Hindlimb muscle (tissue), 1 donor: ENCODE data around the gene EP400. TPM values are rescaled to one million over a fixed set of nuclear protein-coding genes. Genes with fewer than 3 reads are reported as not detected.

Experiments used
- DNase-seq: peaks from one replicate; pipeline ENCODE4 v3.0.0-alpha.2; 2013
- polyA plus RNA-seq: library from polyadenylated mRNA; unstranded; fragments of 120-200 nt; gene quantifications from one replicate; pipeline ENCODE4 v1.2.1, GENCODE V29; 2013; ENCODE audit not compliant: insufficient read length

Gene EP400
- polyA plus RNA-seq, 1 donor = 26.0 TPM

DNA sequence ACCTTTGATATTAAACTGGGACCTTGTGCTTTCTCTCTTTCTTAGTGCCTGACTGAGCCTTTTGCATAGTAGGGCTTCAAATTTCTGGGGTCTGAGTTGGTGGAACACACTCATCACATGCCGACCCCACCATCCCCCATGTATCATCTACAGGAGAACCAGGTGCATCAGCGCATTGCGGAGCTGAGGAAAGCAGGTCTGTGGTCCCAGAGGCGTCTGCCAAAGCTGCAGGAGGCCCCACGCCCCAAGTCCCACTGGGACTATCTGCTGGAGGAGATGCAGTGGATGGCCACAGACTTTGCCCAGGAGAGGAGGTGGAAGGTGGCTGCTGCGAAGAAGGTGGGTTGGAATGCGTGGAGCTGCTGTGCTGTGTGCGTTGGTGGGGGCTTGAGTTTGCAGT, 37.8 kb downstream of the EP400 start:
- DNase-seq = no peak

DNA sequence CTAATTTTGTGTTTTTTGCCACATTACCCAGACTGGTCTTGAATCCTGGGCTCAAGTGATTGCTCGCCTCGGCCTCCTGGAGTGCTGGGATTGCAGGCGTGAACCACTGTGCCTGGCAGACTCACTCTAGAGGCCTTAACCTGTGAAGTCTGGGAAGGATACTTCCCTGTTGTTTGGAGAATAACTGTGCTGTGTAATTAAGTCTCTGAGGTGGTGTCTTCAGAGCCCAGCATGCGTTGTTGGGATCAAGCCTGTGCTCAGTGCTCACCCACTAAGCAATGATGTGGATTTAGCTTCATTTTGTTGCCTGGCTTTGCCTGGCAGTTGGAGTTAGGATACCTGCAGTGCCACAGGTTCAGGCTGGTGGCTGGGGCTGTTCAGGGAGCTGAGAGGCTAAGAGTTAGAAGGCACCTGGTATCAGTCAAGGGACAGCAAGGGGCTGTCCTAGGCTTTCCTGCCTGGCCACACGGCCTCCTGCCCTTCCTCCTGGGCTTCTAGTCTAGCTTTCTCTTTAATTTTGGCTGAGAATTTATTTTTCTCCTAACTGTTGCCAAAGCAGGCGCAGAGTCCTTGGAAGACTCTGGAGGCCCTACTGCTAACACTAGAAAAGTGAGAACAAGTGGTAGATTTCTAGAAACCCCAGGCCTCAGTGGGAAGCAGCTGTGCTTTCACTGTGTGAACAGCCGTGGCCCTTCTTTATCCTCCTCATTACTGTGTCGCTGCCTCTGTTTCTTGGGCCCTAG, 38.5 kb downstream of the EP400 start:
- no peak for DNase-seq

DNA sequence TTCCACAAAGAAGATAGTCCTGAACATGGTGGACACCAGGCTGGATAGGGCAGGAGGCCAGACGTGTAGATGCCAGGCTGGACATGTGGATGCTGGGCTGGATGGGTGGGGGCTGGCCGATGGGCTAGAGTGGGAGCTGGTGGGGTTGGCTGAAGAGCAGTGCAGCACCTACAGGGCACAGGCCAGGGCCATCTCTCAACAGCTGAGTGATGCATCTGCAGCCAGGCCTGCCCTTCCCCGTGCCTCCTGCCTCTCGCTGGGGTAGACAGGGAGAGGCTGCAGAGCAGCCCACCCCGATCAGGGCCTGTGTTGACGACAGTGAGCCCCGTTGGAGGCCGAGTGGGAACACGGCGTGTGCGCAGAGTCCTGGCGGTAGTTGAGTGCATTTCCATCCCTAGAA, 39.3 kb downstream of the EP400 start:
- no peak for DNase-seq

DNA sequence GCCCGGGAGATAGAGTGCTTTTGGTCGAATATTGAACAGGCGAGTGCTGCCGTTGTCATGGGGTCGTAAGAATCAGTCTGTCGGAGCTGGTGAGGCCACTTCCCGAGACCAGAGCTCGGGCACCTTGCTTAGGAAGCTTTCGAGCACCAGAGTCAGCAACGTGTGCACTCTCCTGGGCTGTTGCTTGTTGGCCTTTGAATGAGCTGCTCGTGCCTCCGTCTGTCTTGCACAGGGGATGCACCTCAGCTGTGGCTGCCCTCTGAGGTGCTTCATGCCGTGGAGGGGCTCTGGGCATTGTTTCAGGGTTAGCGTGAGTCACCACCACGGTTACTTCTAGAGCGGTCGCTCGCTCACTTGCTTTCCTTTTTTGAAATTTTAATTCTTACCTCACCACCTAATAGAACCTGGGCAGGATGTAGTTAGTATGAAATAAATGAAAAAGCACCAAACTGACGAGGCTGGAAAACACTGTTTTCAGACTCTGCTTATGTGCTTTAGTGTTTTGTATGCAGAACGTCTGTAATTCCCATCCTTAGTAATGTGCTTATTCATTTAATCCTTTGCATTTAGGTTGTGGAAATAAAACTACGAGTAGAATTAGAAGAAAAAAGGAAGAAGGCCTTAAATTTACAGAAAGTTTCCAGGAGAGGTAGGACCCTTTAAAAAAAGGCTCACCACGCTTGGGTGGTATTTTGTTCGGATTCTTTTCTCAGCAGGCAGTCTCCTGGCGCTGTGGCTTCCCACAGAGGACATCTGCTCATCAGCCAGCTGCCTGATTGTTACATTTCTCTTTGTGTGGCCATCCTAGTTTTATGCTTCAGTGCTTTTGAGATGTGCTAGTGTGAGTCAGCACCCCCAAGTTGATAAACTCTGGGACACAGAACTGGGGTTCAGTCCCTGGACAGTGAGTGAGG, 40.6 kb downstream of the EP400 start:
- no peak for DNase-seq

DNA sequence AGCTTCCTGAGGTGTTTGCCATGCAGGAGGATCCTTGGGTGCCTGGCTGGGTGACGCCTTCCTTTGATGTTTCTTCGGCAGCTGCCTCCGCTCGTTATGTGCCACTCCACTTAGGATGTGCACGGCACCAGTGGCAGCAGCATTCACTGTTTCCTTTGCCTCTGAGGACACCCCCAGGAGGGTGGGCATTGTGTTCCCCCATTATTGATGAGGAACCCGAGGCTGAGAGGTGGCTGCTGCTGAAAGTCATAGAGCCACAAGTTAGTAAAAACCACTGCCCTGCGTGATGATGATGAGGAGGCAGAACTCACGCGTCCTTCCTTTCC, 41.2 kb downstream of the EP400 start:
- no peak for DNase-seq

DNA sequence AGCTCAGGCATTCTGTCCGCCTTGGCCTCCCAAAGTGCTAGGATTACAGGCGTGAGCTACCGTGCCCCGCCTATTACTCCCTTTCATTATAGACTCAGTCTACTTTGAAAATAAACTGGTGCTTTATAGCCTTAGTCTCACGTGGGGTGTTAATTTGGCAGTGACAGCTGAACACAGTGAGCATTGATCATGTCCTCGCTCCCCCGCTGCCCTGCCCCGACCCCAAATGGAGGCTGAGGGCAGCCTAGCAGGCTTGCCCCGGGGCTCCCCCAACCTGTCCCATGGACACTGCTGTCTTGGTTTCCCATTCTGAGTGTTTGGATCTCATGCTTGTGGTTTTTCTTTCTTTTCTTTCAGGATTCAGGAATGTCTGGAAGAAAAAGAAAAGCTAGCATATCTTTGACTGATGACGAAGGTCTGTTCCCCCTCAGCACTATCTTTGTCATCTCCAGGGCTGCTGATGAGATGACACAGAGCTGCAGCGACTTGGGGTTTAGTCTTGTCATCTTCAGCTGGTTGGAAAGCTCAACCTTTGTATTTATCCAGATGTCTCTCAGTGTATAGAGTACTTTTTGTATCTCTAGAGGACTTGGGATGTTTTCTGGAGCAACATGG, 42.2 kb downstream of the EP400 start:
- DNase-seq = no peak

DNA sequence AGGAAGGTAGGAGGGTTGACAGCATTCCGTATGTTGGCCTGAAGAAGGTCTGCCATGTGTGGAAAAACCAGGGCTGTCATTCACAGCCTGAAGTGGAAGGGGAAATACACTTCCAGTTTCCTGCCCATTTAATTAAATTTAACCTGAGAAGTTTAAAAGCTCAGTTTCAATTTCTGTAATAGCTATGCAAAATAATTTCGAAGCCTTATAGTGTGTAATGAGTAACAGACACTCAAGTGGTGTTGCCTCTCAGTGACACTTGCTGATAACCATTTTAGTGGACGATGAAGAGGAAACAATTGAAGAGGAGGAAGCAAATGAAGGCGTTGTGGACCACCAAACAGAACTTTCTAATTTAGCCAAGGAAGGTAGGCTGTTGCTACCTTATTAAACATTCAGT, 44.8 kb downstream of the EP400 start:
- DNase-seq = no peak

DNA sequence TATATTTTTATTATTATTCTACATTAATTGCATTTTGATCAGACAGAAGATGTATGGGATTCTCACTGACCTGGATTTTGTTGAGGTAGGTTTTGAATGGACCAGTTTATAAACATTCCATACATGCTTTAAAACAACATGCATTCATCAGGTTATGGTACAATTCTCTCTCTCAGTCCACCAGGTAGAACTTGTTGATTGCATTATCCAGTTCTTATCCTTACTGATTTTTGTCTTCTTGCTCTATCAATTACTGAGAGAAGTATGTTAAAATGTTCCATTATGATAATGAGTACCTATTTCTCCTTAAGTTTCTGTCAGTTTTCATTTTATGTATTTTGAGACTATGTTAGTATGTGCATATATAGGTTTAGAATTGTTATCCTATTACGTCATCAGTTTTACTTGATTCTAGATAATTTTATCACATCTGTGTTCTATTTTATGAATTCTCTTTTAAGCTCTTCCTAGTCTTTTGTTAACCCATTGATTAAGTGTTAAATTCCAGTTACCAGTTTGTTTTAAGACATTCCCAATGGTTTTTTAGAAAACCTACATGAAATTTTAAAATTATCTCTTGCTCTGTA, 50.6 kb downstream of the EP400 start:
- no peak for DNase-seq

DNA sequence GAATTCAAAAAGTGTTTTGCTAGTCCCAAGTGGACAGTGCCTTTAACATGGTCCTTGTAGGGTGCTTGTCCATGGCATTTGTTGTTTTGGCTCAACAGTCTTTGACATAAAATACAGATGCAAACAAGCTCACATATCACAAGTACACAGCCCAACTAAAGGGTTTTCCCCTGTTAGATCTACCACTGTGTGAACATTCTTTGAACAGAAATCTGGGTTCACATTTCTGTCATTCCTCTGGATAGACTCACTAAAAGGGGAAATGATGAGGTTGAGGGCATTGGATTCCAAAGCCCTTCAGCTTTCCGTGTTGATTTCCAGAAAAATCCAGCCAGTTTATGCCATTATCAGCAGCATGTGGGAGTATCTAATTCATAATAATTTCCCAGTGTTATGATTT, 54.1 kb downstream of the EP400 start:
- DNase-seq = no peak

DNA sequence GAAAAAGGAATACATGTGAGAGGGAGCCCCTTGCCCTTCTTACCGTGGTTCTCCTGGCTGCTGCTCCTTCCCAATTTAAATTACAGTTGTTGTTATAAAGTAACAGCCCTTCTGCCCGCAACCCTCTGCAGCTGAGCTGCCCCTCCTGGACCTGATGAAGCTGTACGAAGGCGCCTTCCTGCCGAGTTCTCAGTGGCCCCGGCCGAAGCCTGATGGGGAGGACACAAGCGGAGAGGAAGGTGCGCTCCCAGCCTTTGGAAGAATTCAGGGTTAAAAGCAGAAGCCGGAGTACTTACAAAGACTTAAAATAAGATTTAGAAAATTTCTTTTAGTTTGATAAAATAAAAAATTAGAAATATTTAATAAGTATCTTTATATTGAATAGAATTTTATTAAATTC, 55.2 kb downstream of the EP400 start:
- DNase-seq = no peak

DNA sequence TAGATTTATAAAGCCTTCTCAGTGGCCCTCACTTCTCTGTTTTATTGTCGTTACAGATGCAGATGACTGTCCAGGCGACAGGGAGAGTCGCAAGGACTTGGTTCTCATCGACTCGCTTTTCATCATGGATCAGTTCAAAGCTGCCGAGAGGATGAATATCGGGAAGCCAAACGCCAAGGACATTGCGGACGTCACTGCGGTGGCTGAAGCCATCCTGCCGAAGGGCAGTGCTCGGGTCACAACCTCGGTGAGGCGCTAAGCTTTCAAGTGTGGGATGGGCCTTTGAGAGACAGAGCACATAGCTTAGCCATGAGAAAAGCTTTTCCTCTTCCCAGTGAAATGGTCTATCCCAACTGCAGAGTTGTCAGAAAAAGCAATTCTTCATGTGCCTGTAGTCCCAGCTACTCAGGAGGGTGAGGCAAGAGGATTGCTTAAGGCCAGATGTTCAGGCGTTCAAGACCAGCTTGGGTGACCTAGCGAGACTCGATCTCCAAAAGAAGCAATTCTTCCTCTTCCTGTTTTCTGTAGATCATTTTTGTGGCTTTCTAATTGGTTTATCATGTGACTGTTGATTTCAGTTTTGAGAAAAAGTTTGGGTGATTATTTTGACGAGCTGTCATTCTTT, 56.4 kb downstream of the EP400 start:
- no peak for DNase-seq

DNA sequence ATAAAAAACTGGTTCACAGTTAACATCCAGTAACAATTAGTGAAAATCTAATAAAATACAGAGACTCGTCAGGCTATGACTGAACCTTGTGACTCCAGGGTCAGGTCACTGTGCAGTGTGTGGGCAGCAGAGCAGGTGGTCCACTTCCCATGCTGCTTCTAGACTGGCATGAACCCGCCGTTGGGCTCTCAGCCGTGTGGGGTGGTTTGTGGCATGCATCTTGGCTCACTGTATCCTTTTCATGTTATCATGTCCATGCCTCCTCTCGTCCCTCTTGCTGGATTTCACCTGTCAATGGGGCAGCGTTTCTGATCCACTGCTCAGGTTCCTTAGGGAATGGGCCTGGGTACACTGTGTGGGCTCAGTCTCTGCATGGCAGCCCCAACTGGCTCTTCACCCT, 57.3 kb downstream of the EP400 start:
- DNase-seq = no peak

DNA sequence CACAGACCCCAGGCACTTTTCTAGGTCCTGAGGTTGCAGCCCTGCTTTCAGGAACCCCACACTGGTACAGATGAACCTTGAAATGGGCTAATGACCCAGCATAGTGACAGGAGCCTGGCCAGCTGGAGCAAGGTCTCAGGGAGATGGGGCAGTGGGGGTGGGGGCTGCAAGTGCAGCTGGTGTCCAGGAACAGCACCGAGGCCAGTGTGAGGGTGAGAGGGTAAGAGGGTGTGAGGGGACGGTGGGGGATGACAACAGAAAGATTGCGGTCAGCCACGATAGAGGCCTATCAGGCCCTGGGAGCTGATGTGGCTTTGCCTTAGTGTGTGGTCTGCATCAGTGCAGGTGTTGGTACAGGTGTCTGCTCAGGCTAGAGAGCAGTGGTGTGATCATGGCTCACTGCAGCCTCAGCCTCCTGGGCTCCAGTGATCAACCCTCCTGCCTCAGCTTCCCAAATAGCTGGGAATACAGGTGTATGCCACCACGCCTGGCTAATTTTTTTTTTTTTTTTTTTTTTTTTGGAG, 59.7 kb downstream of the EP400 start:
- no peak for DNase-seq

DNA sequence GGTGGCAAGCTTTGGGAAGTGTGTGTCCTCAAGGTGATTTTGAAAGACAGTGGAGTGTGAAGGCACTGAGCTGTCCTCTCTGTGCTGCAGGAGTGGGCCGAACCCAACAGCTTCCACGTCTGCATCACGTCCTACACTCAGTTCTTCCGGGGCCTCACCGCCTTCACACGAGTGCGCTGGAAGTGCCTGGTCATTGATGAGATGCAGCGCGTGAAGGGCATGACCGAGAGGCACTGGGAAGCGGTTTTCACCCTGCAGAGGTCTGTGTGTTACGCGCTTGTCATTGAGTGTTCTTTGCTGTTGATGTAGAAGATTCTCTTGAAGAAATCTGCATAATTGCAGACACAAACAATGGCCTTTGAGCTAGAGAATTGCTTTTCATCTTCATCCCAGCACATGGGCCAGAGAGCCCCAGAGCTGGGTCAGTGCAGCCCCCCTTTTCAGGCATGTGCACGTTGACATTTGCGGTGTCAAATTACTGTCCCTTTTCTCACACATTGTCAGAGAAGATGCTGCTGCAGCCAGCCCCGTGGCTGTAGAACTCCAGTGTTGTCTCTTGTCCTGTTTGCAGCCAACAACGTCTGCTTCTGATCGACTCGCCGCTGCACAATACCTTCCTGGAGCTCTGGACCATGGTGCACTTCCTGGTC, 63.3 kb downstream of the EP400 start:
- DNase-seq = no peak

DNA sequence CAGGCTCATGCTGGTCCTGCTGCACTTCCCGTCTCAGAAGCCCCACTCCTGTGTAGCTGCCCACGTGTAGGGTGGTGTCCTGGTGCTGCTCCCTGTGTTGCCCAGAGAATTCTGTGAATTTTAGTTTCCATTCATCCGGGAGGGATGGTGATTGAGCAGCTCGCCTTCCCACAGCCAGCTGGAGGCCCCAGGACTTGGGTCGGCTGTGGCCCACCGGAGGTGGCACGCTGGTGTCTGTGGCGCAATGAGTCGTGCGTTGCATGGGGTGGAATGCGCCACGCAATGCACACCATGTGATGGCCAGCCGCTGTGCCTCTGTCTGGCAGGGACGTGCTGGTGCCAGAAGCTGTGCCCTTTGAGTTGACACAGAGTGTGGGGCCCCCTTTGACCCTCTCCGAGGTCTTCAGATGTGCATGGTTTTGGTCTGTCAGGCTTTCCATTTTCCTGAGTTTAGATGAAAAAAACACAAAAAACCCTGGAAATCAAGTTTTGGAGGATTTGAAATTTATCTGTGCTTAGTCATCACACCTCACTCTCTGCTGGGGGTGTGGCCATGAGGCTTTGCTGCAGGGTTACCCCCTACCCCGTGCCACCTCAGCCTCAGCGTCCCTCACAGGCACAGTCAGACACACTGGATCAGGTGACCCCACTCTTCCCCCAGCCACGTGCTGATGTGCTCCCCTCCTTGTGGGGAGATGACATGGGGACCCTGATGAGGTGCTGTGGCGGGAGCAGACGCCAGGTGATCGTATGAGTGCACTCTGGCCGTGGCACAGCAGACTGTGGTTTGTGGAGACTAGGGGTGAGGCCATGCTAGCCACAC, 64.6 kb downstream of the EP400 start:
- no peak for DNase-seq

DNA sequence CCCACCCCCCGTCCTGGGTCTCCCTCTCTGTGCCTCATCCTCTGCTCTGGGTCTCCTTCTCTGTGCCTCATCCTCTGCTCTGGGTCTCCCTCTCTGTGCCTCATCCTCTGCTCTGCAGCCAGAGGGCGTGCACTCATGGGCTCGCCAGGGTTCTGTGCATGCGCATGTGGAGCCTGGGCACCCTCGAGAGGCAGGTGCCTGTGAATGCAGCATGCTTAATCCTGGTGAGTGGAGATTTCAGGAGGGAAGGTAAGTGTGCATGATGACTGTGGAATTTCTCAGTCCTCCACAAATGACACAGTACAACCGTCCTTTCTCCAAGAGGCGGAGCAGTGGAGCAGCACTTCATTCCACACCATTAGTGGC, 65.2 kb downstream of the EP400 start:
- no peak for DNase-seq

DNA sequence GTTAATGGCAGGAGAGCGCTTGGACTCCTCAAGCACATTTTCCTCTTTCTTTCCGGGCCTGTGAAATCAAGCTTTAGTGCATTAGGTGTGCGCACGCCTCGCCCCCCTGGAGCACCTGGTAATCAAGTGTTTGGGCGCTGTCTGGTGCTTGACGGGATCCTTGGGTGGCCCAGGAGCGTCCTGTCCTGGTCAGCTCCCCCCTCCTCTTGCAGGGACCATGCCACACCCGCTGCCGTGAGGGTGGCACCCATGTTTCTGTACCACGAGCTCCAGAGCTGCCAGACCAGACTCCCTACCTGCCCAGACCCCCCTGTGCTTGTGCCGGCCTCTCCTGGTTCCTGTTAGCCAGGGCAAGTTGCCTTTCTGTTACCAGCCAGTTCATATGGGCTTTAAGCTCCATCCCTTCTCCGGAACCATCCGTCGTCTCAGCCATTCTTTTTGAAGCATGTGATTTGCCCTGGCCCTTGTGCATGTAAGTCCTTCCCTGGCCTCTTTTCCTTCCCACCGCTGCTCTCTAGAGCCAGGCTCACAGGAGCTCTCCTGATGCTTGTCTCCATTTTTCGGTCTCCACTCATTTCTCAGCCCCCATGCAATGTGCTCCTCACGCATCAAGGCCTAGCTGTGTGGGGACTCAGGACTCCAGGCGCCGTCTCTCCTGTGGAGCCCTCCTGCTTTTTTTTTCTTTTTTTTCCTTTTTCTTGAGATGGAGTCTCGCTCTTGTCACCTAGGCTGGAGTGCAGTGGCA, 66.1 kb downstream of the EP400 start:
- no peak for DNase-seq

DNA sequence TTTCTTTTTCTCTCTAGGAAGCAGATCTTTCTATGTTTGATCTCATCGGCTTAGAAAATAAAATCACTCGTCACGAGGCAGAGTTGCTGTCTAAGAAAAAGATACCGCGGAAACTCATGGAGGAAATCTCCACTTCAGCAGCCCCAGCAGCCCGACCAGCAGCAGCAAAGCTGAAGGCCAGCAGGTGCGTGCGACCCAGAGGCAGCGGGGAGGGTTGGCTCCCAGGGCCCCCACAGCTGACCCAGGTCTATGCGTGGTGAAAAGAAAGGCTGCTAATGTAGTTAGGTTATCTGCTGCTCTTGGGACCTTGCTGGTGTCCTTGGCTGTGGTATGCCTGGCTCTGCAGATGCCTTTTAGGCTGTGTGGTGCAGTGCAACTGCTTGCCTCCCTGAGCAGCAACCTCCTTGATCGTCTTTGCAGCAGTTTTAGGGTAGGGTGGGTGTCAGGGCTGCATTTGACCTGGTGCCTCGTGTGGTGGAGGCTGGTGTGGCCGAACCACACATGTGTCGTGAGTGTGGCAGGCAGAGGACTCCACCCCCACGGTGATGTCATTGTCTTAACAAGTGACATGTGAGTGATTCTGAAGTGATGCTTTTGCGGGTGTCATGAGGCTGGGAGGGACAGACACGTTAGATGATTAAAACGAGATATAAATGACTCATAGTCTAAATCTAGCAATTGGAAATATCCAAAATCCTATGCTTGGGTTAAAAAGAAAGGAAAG, 68.6 kb downstream of the EP400 start:
- DNase-seq = no peak

DNA sequence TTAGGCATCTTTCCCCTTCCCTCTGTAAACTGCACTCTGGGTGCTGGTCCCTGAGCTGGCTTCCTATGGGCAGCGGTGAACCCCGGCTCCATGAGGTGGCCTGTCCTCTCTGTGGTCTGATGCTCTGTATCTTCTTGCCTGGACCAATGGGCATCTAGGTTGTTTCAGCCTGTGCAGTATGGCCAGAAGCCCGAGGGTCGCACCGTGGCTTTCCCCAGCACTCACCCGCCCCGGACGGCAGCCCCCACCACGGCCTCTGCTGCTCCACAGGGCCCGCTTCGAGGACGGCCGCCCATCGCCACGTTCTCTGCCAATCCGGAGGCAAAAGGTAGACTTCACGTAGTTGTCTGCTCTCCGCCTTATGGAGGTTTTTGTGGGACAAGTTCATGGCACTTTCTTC, 70.1 kb downstream of the EP400 start:
- DNase-seq = no peak

DNA sequence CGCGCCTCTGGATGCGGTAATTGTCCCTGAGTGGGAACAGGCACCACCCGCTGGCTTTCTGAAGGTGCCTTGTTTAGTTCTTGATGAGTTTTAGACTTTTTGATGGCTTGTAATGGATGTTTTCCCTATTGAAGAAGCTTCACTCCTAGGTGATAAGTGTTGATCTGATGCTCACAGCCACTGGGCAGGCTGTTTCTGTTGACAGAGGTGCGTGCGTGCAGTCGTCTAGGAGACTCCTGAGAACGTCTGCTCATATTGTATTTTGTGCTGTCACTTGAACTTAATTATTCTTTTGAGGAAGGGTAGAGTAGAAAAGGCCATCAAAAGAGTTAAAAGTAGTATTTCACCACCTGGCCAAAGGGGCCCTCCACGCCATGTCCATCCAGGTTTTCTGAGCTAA, 70.5 kb downstream of the EP400 start:
- no peak for DNase-seq
